ENCODE results near the gene CCNYL1.

The CCNYL1 gene

DNA sequence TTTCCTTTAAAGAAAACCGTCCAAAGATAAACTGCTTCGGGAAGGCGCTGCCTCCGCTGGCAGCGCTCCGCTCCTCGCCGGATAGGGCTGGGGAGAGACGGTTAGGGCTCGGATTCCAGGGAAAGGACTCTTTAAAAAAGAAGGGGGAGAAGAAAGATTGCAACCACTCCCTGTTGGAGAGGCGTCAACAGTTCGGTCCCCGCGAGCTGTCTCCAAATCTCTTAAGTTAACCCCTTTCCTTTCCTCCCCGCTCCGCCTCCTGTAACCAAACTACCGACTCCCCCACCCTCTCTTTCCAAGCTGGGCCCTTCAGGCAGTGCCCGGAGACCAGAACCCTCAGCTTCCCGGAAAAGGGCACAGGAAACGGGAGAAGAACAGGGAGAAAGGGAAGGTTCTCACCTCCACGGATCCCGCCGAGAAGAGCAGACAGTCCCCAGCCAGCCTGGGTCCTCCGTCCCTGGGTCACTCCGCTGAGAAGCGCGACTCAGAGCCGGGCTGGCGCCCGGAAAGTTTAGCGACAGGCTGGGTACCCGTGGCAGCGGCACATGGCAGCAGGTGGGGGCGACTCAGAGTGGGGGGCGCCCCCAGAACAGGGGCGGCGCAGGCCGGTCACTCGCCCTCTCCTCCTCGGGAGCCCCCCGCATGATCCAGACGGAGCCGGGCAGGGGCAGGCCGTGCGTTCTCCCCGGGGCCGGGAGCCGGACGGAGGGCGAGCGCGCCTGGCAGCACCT is 57.6 kb downstream of the CCNYL1 start:
- Histone ChIP-seq H3K27me3 (ENCODE audit: control insufficient read depth in 1 of 2, insufficient read depth in 2 of 2, low read length in 2 of 2) (no peaks in the 10 kb centered on the region), H3K27ac (ENCODE audit: low read depth, low read length) (peak overlapping the region; percentile 52), H3K9me3 (ENCODE audit: low read length) (no peaks in the 10 kb centered on the region), H3K36me3 (ENCODE audit: insufficient read depth, low read length) (no peaks in the 10 kb centered on the region), H3K4me3 (ENCODE audit: low read depth in 1 of 2, low read length in 2 of 2) (peak overlapping the region; percentile 85 to 90), H3K4me1 (ENCODE audit: insufficient read depth, low read length) (peaks cover 12% of the 10 kb centered on the region), H3K9ac (ENCODE audit: low read length) (peak overlapping the region; percentile 76)

DNA sequence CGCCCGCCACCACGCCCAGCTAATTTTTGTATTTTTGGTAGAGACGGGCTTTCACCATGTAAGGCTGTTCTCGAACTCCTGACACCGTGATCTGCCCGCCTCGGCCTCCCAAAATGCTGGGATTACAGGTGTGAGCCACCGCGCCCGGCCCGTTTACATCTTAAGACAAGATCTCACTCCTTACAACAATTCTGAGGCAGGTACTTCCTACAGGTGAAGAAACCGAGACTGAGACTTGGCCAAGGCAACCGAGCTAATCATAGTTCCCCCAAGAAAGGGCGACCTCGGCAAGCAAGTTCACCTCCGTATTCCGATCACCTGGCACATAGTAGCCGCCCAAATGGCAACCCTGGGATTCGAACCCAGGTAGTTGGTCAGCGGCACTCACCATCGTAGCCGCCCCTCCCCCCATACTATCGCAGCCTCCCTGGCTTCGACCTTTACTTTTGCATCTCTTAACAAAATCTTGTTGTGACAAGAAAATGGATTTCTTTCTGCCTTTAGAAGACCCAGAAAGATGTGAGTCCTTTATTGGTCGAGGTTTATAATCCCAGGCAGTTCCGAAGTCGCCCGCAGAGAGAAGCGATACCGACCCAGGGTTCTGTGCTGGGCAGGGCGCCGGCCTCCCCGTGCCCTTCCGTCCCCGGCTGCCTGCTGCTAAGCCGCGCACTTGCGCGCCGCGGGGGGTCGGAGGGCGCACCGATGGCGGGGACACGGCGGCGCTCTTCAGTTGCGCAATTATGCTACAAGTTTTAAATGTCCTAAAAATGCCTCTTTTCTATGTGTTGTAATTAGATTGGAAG is 59.4 kb downstream of the CCNYL1 start:
- H3K4me1 ChIP-seq (ENCODE audit: insufficient read depth, low read length) = peaks cover 12% of the 10 kb centered on the region
- H3K27ac ChIP-seq (ENCODE audit: low read depth, low read length) = peak overlapping the region; percentile 52
- peak overlapping the region in 1 of 2 donors; percentile 90 for H3K4me3 ChIP-seq (ENCODE audit: low read depth in 1 of 2, low read length in 2 of 2)
- H3K9me3 ChIP-seq (ENCODE audit: low read length) = no peaks in the 10 kb centered on the region
- no peaks in the 10 kb centered on the region for H3K36me3 ChIP-seq (ENCODE audit: insufficient read depth, low read length)
- H3K27me3 ChIP-seq (ENCODE audit: control insufficient read depth in 1 of 2, insufficient read depth in 2 of 2, low read length in 2 of 2) = no peaks in the 10 kb centered on the region
- H3K9ac ChIP-seq (ENCODE audit: low read length) = no peak overlapping the region

DNA sequence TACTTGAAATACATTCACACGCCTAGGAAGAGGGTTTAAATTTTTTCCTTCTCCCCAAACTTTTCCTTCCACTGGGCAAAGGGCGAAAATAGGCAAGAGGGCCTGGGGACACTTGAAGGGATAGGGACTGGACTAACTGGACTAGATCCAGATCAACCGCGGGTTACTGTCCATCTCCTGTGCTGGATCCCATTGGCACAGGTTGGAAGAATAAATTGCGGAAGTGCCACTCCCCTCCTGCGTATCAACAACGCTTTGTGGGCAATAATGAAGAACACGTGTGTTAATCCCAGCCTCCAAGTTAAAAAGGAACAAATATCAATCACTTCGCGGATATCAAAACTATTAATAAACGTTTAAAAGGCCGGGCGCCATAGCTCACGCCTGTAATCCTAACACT is 60.0 kb downstream of the CCNYL1 start:
- Histone ChIP-seq H3K9me3 (ENCODE audit: low read length) (no peaks in the 10 kb centered on the region), H3K27me3 (ENCODE audit: control insufficient read depth in 1 of 2, insufficient read depth in 2 of 2, low read length in 2 of 2) (no peaks in the 10 kb centered on the region), H3K4me1 (ENCODE audit: insufficient read depth, low read length) (peaks cover 8% of the 10 kb centered on the region), H3K36me3 (ENCODE audit: insufficient read depth, low read length) (no peaks in the 10 kb centered on the region), H3K9ac (ENCODE audit: low read length) (no peak overlapping the region), H3K27ac (ENCODE audit: low read depth, low read length) (no peak overlapping the region), H3K4me3 (ENCODE audit: low read depth in 1 of 2, low read length in 2 of 2) (no peak overlapping the region)

DNA sequence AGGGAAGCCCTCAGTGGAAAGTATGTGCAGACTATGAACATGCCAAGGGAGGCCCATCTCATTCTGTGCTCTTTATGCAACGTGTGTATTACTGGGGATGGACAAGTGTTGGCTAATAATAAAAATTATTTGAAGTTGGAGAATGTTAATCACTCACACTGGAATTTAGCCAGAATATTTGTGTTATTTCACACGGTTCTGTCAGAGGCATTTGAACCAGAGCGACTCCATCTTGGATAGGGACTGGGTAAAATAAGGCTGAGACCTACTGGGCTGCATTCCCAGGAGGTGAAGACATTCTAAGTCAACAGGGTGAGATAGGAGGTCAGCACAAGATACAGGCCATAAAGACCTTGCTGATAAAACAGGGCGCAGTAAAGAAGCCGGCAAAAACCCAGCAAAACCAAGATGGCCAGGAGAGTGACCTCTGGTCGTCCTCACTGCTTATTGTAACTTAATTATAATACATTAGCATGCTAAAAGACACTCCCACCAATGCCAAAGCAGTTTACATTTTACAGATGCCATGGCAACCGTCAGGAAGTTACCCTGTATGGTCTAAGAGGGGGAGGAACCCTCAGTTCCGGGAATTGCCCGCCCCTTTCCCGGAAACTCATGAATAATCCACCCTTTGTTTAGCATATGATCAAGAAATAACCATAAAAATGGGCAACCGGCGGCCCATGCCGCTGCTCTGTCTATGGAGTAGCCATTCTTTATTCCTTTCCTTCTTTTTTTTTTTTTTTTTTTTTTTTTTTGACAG is 60.8 kb downstream of the CCNYL1 start:
- Histone ChIP-seq H3K4me3 (ENCODE audit: low read depth in 1 of 2, low read length in 2 of 2) (no peak overlapping the region), H3K36me3 (ENCODE audit: insufficient read depth, low read length) (no peaks in the 10 kb centered on the region), H3K27me3 (ENCODE audit: control insufficient read depth in 1 of 2, insufficient read depth in 2 of 2, low read length in 2 of 2) (no peaks in the 10 kb centered on the region), H3K9me3 (ENCODE audit: low read length) (no peaks in the 10 kb centered on the region), H3K27ac (ENCODE audit: low read depth, low read length) (no peak overlapping the region), H3K9ac (ENCODE audit: low read length) (no peak overlapping the region), H3K4me1 (ENCODE audit: insufficient read depth, low read length) (peaks cover 6% of the 10 kb centered on the region)

DNA sequence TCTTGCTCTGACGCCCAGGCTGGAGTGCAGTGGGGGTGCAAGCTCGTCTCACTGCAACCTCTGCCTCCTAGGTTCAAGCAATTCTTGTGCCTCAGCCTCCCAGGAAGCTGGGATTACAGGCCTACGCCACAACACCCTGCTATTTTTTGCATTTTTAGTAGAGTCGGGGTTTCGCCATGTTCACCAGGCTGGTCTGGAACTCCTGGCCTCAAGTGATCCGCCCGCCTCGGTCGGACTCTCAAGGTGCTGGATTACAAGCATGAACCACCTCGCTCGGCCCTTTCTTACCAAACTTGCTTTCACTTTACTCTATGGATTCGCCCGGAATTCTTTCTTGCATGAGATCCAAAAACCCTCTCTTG is 61.4 kb downstream of the CCNYL1 start:
- H3K4me1 ChIP-seq (ENCODE audit: insufficient read depth, low read length) = peaks cover under 1% of the 10 kb centered on the region
- H3K4me3 ChIP-seq (ENCODE audit: low read depth in 1 of 2, low read length in 2 of 2) = no peak overlapping the region
- no peak overlapping the region for H3K27ac ChIP-seq (ENCODE audit: low read depth, low read length)
- no peaks in the 10 kb centered on the region for H3K9me3 ChIP-seq (ENCODE audit: low read length)
- H3K27me3 ChIP-seq (ENCODE audit: control insufficient read depth in 1 of 2, insufficient read depth in 2 of 2, low read length in 2 of 2) = no peaks in the 10 kb centered on the region
- H3K36me3 ChIP-seq (ENCODE audit: insufficient read depth, low read length) = no peaks in the 10 kb centered on the region
- H3K9ac ChIP-seq (ENCODE audit: low read length) = no peak overlapping the region

DNA sequence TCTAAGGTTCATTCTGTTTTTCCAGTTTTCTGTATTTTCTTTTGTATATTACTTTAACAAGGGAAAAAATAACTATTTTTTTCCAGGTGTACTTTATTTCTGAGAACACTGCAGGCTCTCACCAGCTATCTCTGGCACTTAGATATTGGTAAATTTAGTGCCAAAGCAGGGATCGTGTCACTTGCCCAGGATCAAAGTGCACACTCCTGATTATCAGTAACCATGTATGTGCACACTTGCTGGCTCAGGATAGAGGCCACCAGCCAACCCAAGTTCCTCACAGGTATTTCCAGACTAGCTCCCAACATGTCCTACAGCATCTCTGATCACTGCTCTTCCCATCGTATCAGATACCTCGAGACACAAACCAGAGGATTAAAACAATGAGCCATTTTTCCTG is 64.0 kb downstream of the CCNYL1 start:
- Histone ChIP-seq H3K9ac (ENCODE audit: low read length) (no peak overlapping the region), H3K9me3 (ENCODE audit: low read length) (no peaks in the 10 kb centered on the region), H3K27me3 (ENCODE audit: control insufficient read depth in 1 of 2, insufficient read depth in 2 of 2, low read length in 2 of 2) (no peaks in the 10 kb centered on the region), H3K27ac (ENCODE audit: low read depth, low read length) (no peak overlapping the region), H3K4me1 (ENCODE audit: insufficient read depth, low read length) (no peaks in the 10 kb centered on the region), H3K4me3 (ENCODE audit: low read depth in 1 of 2, low read length in 2 of 2) (no peak overlapping the region), H3K36me3 (ENCODE audit: insufficient read depth, low read length) (no peaks in the 10 kb centered on the region)

DNA sequence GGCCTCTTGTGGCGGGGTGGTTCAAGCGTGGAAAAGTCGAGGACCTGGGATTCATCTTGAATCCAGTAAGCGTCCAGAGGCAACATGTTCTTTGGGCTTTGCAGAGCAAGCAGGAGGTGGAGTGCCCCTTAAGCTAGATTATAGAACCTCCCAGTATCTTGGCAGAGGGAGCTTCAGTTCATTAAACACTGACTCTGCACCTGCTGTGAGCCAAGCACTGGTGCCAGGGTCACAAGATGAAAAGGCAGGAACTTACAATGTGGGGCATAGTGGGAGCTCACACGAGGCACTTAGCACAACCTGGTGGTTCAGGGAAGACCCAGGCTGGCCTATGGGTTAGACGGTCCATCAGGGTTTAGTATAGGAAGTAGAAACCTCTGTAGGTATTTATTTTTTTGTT is 65.7 kb downstream of the CCNYL1 start:
- no peak overlapping the region for H3K4me3 ChIP-seq (ENCODE audit: low read depth in 1 of 2, low read length in 2 of 2)
- no peaks in the 10 kb centered on the region for H3K4me1 ChIP-seq (ENCODE audit: insufficient read depth, low read length)
- no peaks in the 10 kb centered on the region for H3K36me3 ChIP-seq (ENCODE audit: insufficient read depth, low read length)
- H3K9ac ChIP-seq (ENCODE audit: low read length) = no peak overlapping the region
- H3K9me3 ChIP-seq (ENCODE audit: low read length) = no peaks in the 10 kb centered on the region
- H3K27ac ChIP-seq (ENCODE audit: low read depth, low read length) = no peak overlapping the region
- no peaks in the 10 kb centered on the region for H3K27me3 ChIP-seq (ENCODE audit: control insufficient read depth in 1 of 2, insufficient read depth in 2 of 2, low read length in 2 of 2)

DNA sequence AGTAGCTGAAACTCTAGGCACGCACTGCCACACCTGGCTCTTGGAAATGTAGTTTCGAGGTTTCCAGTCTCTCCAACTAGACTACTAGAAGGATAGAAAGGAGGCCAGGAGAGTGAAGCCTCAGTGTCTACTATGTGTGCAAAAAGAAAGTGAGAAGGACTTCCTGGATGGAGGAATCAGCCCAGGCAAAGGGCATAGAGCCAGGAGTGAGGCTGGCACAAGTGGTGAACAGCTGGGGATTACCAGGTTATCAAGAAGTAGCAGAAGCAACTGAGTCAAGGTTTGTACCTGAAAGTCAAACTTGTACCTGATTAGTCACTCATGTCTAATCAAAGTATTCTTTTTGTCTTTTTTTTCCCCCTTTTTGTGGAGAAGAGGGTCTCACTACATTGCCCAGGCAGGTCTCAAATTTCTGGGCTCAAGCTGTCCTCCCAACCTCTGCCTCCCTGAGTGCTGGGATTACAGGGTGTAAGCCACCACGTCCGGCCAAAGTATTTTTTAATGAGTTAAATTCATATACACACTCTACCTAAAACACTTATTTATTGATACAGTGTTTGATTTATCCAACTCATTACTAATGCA is 67.0 kb downstream of the CCNYL1 start:
- H3K4me3 ChIP-seq (ENCODE audit: low read depth in 1 of 2, low read length in 2 of 2) = no peak overlapping the region
- no peaks in the 10 kb centered on the region for H3K27me3 ChIP-seq (ENCODE audit: control insufficient read depth in 1 of 2, insufficient read depth in 2 of 2, low read length in 2 of 2)
- H3K27ac ChIP-seq (ENCODE audit: low read depth, low read length) = no peak overlapping the region
- no peak overlapping the region for H3K9ac ChIP-seq (ENCODE audit: low read length)
- no peaks in the 10 kb centered on the region for H3K4me1 ChIP-seq (ENCODE audit: insufficient read depth, low read length)
- H3K36me3 ChIP-seq (ENCODE audit: insufficient read depth, low read length) = no peaks in the 10 kb centered on the region
- H3K9me3 ChIP-seq (ENCODE audit: low read length) = no peaks in the 10 kb centered on the region

DNA sequence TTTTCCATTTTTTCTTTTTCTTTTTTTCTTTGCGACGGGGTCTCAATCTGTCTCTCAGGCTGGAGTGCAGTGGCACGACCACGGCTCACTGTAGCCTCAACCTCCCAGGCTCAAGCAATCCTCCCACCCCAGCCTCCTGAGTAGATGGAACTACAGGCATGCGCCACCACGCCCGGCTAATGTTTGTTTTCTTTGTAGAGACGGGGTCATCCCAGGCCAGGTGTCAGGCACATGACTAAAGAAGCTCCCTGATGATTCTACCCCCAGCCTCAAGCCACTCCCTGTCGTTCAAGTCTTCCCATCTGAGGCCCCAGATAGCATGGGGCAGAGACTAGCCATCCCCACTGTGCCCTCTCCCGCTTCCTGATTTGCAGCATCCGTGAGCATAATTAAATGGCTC is 68.1 kb downstream of the CCNYL1 start:
- no peak overlapping the region for H3K4me3 ChIP-seq (ENCODE audit: low read depth in 1 of 2, low read length in 2 of 2)
- H3K36me3 ChIP-seq (ENCODE audit: insufficient read depth, low read length) = no peaks in the 10 kb centered on the region
- H3K9ac ChIP-seq (ENCODE audit: low read length) = no peak overlapping the region
- H3K27me3 ChIP-seq (ENCODE audit: control insufficient read depth in 1 of 2, insufficient read depth in 2 of 2, low read length in 2 of 2) = no peaks in the 10 kb centered on the region
- no peak overlapping the region for H3K27ac ChIP-seq (ENCODE audit: low read depth, low read length)
- no peaks in the 10 kb centered on the region for H3K9me3 ChIP-seq (ENCODE audit: low read length)
- no peaks in the 10 kb centered on the region for H3K4me1 ChIP-seq (ENCODE audit: insufficient read depth, low read length)

DNA sequence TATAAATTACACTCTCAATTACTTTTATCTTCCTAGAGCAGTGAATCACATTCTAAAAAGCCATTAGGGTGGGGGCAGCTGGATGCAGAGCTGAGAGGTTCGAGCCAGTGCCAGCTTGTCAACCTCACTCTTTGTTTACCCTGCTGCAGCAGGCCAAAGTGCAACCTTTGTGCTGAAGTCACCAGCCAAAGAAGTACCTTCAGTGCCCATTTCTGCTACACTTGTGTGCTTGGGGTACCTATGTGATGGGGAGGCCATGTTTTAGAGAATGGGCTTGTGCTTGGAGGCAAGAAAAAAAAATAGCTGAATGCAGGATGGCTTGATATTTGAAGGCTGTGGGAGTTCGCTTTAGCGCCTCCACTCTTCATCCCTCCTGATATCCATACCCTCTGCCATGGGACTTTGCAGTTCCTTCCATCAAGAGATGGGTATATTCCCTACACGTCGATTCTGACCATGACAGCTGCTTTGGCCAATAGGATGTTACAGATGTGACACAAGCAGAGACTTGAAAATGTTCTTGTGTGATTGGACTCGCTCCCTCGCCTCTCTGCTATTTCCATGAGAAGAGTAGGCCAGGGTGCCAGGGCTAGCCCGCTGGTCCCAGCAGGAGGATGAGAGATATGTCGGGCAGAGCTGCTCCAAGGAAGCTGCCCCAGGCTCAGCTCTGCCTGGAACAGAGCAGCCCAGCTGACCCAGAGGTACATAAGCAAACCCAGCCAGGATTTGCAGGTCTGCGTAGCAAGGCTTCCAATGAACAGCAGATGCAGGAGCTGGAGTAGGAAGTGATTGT is 71.0 kb downstream of the CCNYL1 start:
- H3K36me3 ChIP-seq (ENCODE audit: insufficient read depth, low read length) = no peaks in the 10 kb centered on the region
- no peaks in the 10 kb centered on the region for H3K4me1 ChIP-seq (ENCODE audit: insufficient read depth, low read length)
- H3K4me3 ChIP-seq (ENCODE audit: low read depth in 1 of 2, low read length in 2 of 2) = no peak overlapping the region
- no peak overlapping the region for H3K27ac ChIP-seq (ENCODE audit: low read depth, low read length)
- H3K9ac ChIP-seq (ENCODE audit: low read length) = no peak overlapping the region
- H3K27me3 ChIP-seq (ENCODE audit: control insufficient read depth in 1 of 2, insufficient read depth in 2 of 2, low read length in 2 of 2) = no peaks in the 10 kb centered on the region
- no peaks in the 10 kb centered on the region for H3K9me3 ChIP-seq (ENCODE audit: low read length)

DNA sequence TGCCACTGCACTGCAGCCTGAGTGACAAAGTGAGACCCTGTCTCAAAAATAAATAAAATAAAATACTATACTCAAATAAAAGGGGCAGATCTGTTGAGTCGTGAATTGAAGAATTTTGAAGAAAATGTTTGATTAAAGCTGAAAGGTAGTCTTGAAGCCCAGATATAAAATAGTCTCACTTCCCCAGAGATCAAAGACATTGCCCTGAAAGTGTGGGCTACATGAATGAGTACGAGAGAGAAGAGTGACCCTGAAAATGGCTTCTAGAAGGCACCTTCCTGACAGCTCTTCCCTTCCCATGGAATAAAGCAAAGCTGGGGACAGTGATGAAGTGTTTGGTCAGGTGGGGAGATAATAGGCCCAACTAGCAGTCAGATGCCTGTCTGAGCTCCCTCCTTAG is 72.1 kb downstream of the CCNYL1 start:
- Histone ChIP-seq H3K36me3 (ENCODE audit: insufficient read depth, low read length) (no peaks in the 10 kb centered on the region), H3K4me3 (ENCODE audit: low read depth in 1 of 2, low read length in 2 of 2) (no peak overlapping the region), H3K9ac (ENCODE audit: low read length) (no peak overlapping the region), H3K27me3 (ENCODE audit: control insufficient read depth in 1 of 2, insufficient read depth in 2 of 2, low read length in 2 of 2) (no peaks in the 10 kb centered on the region), H3K4me1 (ENCODE audit: insufficient read depth, low read length) (no peaks in the 10 kb centered on the region), H3K27ac (ENCODE audit: low read depth, low read length) (no peak overlapping the region), H3K9me3 (ENCODE audit: low read length) (no peaks in the 10 kb centered on the region)
